Adrenal gland (tissue), 5 donors: Measurements from ENCODE around the gene CAMSAP1.

Experiments
- CTCF ChIP-seq, 6 experiments: fragments of 450-650 bp in 4 of 6; fragments of 200-600 bp in 2 of 6; sonication (generic) in 1 of 6; IDR thresholded peaks; 1 replicate in 5 of 6; 2 replicates in 1 of 6; pipeline versions ENCODE4 v1.5.1 to v1.8.0; 2016 to 2021; ENCODE audit warnings: antibody characterized with exemption in 6 of 6, mild to moderate bottlenecking in 2 of 6, moderate library complexity in 1 of 6
- POLR2A ChIP-seq, 2 donors: fragments of 450-650 bp; IDR thresholded peaks; one replicate each; pipeline ENCODE4 v1.6.1; 2017; ENCODE audit warnings: antibody characterized with exemption in 2 of 2, mild to moderate bottlenecking in 2 of 2, moderate library complexity in 1 of 2
- donor health status: DM: no; HTN: no; CAD: no.

- TF ChIP-seq CTCF (IDR thresholded peaks at IDR 0.05) (no peak), POLR2A (IDR thresholded peaks at IDR 0.05) (no peak)
Observed at GRCh38 chr9:135849181-135849580, 58.2 kb downstream of the CAMSAP1 start.
